Hematopoietic multipotent progenitor cell treated with erythropoietin and hydrocortisone succinate and interleukin-3 and kit ligand, for 6 days (in vitro differentiated cells): ENCODE measurements around the gene LRRC10.
"Not testable (repeated sequence)": the region's sequence is repeated elsewhere in the genome, so short reads cannot be mapped to it uniquely, and the experiment has no call there.

Experiments used
- DNase-seq: peaks from one replicate; pipeline ENCODE4 v3.0.0-alpha.2; 2015

Gene LRRC10

GRCh38 chr12:69616025-69616424, 5.3 kb upstream of the LRRC10 start:
- no peak for DNase-seq

- no peak for DNase-seq
Measured at GRCh38 chr12:69613351-69613750, 2.6 kb upstream of the LRRC10 start.

GRCh38 chr12:69610126-69610525, 581 bp downstream of the LRRC10 start:
- no peak for DNase-seq

- peak; percentile 43 for DNase-seq
Measured at GRCh38 chr12:69608114-69608513, 2.6 kb downstream of the LRRC10 start.

GRCh38 chr12:69604275-69604674, 6.4 kb downstream of the LRRC10 start:
- DNase-seq: not testable (repeated sequence)

- DNase-seq: not testable (repeated sequence)
Measured at GRCh38 chr12:69603556-69603955, 7.2 kb downstream of the LRRC10 start.

- DNase-seq: peak; percentile 33
Measured at GRCh38 chr12:69602954-69603353, 7.8 kb downstream of the LRRC10 start.

- no peak for DNase-seq
Measured at GRCh38 chr12:69601962-69602685, 8.6 kb downstream of the LRRC10 start.

- no peak for DNase-seq
Measured at GRCh38 chr12:69600804-69601203, 9.9 kb downstream of the LRRC10 start.

GRCh38 chr12:69598174-69598753, 12.4 kb downstream of the LRRC10 start:
- DNase-seq: no peak

GRCh38 chr12:69595689-69596088, 15.0 kb downstream of the LRRC10 start:
- peak; percentile 27 for DNase-seq

GRCh38 chr12:69589082-69589481, 21.6 kb downstream of the LRRC10 start:
- no peak for DNase-seq

GRCh38 chr12:69588527-69588926, 22.2 kb downstream of the LRRC10 start:
- DNase-seq: no peak

- peak; percentile 99 for DNase-seq
Measured at GRCh38 chr12:69585189-69586062, 25.3 kb downstream of the LRRC10 start, which contains the start of gene CCT2. Gene CCT2 (plus strand): TSS chr12:69585459. CDS start chr12:69585522, 63 bp downstream.

GRCh38 chr12:69583203-69583602, 27.5 kb downstream of the LRRC10 start:
- peak; percentile 63 for DNase-seq

- no peak for DNase-seq
Measured at GRCh38 chr12:69580074-69580473, 30.6 kb downstream of the LRRC10 start.

GRCh38 chr12:69579029-69579428, 31.7 kb downstream of the LRRC10 start:
- DNase-seq: no peak

GRCh38 chr12:69578283-69578682, 32.4 kb downstream of the LRRC10 start:
- no peak for DNase-seq

- no peak for DNase-seq
Measured at GRCh38 chr12:69575346-69575745, 35.4 kb downstream of the LRRC10 start.

GRCh38 chr12:69570545-69571399, 39.9 kb downstream of the LRRC10 start:
- peak; percentile 86 for DNase-seq

- no peak for DNase-seq
Measured at GRCh38 chr12:69570000-69570516, 40.6 kb downstream of the LRRC10 start.

GRCh38 chr12:69569236-69569635, 41.5 kb downstream of the LRRC10 start:
- DNase-seq: no peak
